HG03025 (cell line): Measurements from ENCODE around the gene MRTFB.
"Not testable (repeated sequence)": the region's sequence is repeated elsewhere in the genome, so short reads cannot be mapped to it uniquely, and the experiment has no call there.

Source experiments
- ATAC-seq: cut with Tn5 transposase; IDR thresholded peaks from one replicate; pipeline ENCODE4 v1.9.1; 2021; ENCODE audit warnings: mild to moderate bottlenecking, moderate library complexity; ENCODE audit not compliant: unreplicated experiment, low FRiP score

MRTFB gene

GRCh38 chr16:14104066-14104465 lies 32.9 kb downstream of the MRTFB start:
- ATAC-seq = no peak

GRCh38 chr16:14105760-14106375 lies 34.7 kb downstream of the MRTFB start:
- no peak for ATAC-seq

GRCh38 chr16:14106457-14106856 lies 35.3 kb downstream of the MRTFB start:
- no peak for ATAC-seq

GRCh38 chr16:14106961-14107360 lies 35.8 kb downstream of the MRTFB start:
- no peak for ATAC-seq

GRCh38 chr16:14109077-14109775 lies 38.1 kb downstream of the MRTFB start:
- no peak for ATAC-seq

GRCh38 chr16:14109782-14110727 lies 38.9 kb downstream of the MRTFB start:
- ATAC-seq = no peak

GRCh38 chr16:14110728-14111251 lies 39.7 kb downstream of the MRTFB start:
- no peak for ATAC-seq

GRCh38 chr16:14111713-14112538 lies 40.8 kb downstream of the MRTFB start:
- no peak for ATAC-seq

GRCh38 chr16:14112539-14112856 lies 41.4 kb downstream of the MRTFB start:
- no peak for ATAC-seq

GRCh38 chr16:14113344-14113743 lies 42.2 kb downstream of the MRTFB start:
- ATAC-seq = no peak

GRCh38 chr16:14117051-14117450 lies 45.9 kb downstream of the MRTFB start:
- no peak for ATAC-seq

- ATAC-seq = no peak
Observed at GRCh38 chr16:14119799-14120198, 48.7 kb downstream of the MRTFB start.

- no peak for ATAC-seq
Observed at GRCh38 chr16:14120335-14120734, 49.2 kb downstream of the MRTFB start.

GRCh38 chr16:14121142-14121541 lies 50.0 kb downstream of the MRTFB start:
- ATAC-seq = no peak

GRCh38 chr16:14121872-14122271 lies 50.8 kb downstream of the MRTFB start:
- no peak for ATAC-seq

GRCh38 chr16:14122430-14122829 lies 51.3 kb downstream of the MRTFB start:
- not testable (repeated sequence) for ATAC-seq

- ATAC-seq = no peak
Observed at GRCh38 chr16:14125000-14125681, 54.0 kb downstream of the MRTFB start.

GRCh38 chr16:14125708-14126107 lies 54.6 kb downstream of the MRTFB start:
- ATAC-seq = no peak

- ATAC-seq = no peak
Observed at GRCh38 chr16:14128097-14128496, 57.0 kb downstream of the MRTFB start.

GRCh38 chr16:14129502-14129901 lies 58.4 kb downstream of the MRTFB start:
- no peak for ATAC-seq
